Measurements from ENCODE around the gene CSF3R.

The CSF3R gene

GRCh38 chr1:36525166-36525565 lies 42.5 kb upstream of the CSF3R start:
- no peak for TF ChIP-seq CTCF (IDR thresholded peaks at IDR 0.05; ENCODE audit: insufficient read depth, low read depth, low read length, missing control alignments)
- no peak for DNase-seq (ENCODE audit: low read depth)
- no peak overlapping the region for H3K4me3 ChIP-seq (ENCODE audit: low read length)

- no peak for DNase-seq (ENCODE audit: low read depth)
- TF ChIP-seq CTCF (IDR thresholded peaks at IDR 0.05; ENCODE audit: insufficient read depth, low read depth, low read length, missing control alignments): no peak
- H3K4me3 ChIP-seq (ENCODE audit: low read length): no peak overlapping the region
Observed at GRCh38 chr1:36524359-36525062, 41.8 kb upstream of the CSF3R start.

- TF ChIP-seq CTCF (IDR thresholded peaks at IDR 0.05; ENCODE audit: insufficient read depth, low read depth, low read length, missing control alignments): no peak
- H3K4me3 ChIP-seq (ENCODE audit: low read length): no peak overlapping the region
- no peak for DNase-seq (ENCODE audit: low read depth)
Observed at GRCh38 chr1:36523850-36524249, 41.1 kb upstream of the CSF3R start.

GRCh38 chr1:36523230-36523495 lies 40.5 kb upstream of the CSF3R start:
- H3K4me3 ChIP-seq (ENCODE audit: low read length): no peak overlapping the region
- no peak for TF ChIP-seq CTCF (IDR thresholded peaks at IDR 0.05; ENCODE audit: insufficient read depth, low read depth, low read length, missing control alignments)
- no peak for DNase-seq (ENCODE audit: low read depth)

GRCh38 chr1:36522461-36523229 lies 39.9 kb upstream of the CSF3R start:
- no peak overlapping the region for H3K4me3 ChIP-seq (ENCODE audit: low read length)
- TF ChIP-seq CTCF (IDR thresholded peaks at IDR 0.05; ENCODE audit: insufficient read depth, low read depth, low read length, missing control alignments): no peak
- no peak for DNase-seq (ENCODE audit: low read depth)

- no peak overlapping the region for H3K4me3 ChIP-seq (ENCODE audit: low read length)
- no peak for DNase-seq (ENCODE audit: low read depth)
- no peak for TF ChIP-seq CTCF (IDR thresholded peaks at IDR 0.05; ENCODE audit: insufficient read depth, low read depth, low read length, missing control alignments)
Observed at GRCh38 chr1:36522021-36522420, 39.3 kb upstream of the CSF3R start.
